Choroid plexus epithelial cell (primary cell): ENCODE data around the gene CHD5.

Source experiments
- DNase-seq: peaks from one replicate; pipeline ENCODE4 v3.0.0-alpha.2; 2010; ENCODE audit warnings: low read depth
- H3K4me3 ChIP-seq: 2 replicates; pipeline ENCODE4 v1.5.1; 2011; ENCODE audit warnings: low read depth, mild to moderate bottlenecking, control low read depth, low read length, moderate library complexity
- CTCF ChIP-seq: conservative IDR thresholded peaks from 2 replicates; pipeline ENCODE4 v1.5.1; 2011; ENCODE audit warnings: low read depth, mild to moderate bottlenecking, control low read depth, inconsistent platforms, low read length, moderate library complexity

The CHD5 gene

GRCh38 chr1:6090996-6091822, 88.9 kb downstream of the CHD5 start:
- no peak for DNase-seq
- TF ChIP-seq CTCF: no peak
- no peak overlapping the region for H3K4me3 ChIP-seq

- TF ChIP-seq CTCF: no peak
- no peak for DNase-seq
- no peak overlapping the region for H3K4me3 ChIP-seq
These were observed 89.8 kb downstream of the CHD5 start for GRCh38 chr1:6090288-6090687.

- H3K4me3 ChIP-seq: no peak overlapping the region
- no peak for DNase-seq
- TF ChIP-seq CTCF: no peak
These were observed 91.2 kb downstream of the CHD5 start for GRCh38 chr1:6088956-6089355.

GRCh38 chr1:6087958-6088357, 92.2 kb downstream of the CHD5 start:
- no peak for DNase-seq
- TF ChIP-seq CTCF: no peak
- no peak overlapping the region for H3K4me3 ChIP-seq

GRCh38 chr1:6087377-6087772, 92.7 kb downstream of the CHD5 start:
- no peak overlapping the region for H3K4me3 ChIP-seq
- no peak for DNase-seq
- no peak for TF ChIP-seq CTCF

- no peak for TF ChIP-seq CTCF
- H3K4me3 ChIP-seq: no peak overlapping the region
These were observed 93.3 kb downstream of the CHD5 start for GRCh38 chr1:6086762-6087376.

GRCh38 chr1:6086358-6086757, 93.8 kb downstream of the CHD5 start:
- no peak for DNase-seq
- H3K4me3 ChIP-seq: no peak overlapping the region
- no peak for TF ChIP-seq CTCF

More at GRCh38 chr1:6086762-6087376, 93.3 kb downstream of the CHD5 start:
- DNase-seq: no peak
